RPMI7951 (cell line): Measurements from ENCODE around the gene CIT. TPM values are rescaled to one million over a fixed set of nuclear protein-coding genes. Genes with fewer than 3 reads are reported as not detected.

Experiments
- DNase-seq: peaks from one replicate; pipeline ENCODE4 v3.0.0-alpha.2; 2012; ENCODE audit warnings: low read depth
- total RNA-seq: library from RNA; depleted of rRNA; stranded (reverse); fragments of >200 nt; shearing (Covaris generic); gene quantifications from 2 replicates; pipeline ENCODE4 v1.2.3, GENCODE V29; 2014

CIT gene
- total RNA-seq, 1 experiment from 2014 or later, result 36.0 TPM

GRCh38 chr12:119803381-119803791 lies 73.7 kb downstream of the CIT start:
- no peak for DNase-seq

- DNase-seq, result no peak
These were observed 74.6 kb downstream of the CIT start for GRCh38 chr12:119802472-119802871.

- DNase-seq, result no peak
These were observed 80.0 kb downstream of the CIT start for GRCh38 chr12:119797090-119797489.

- DNase-seq, result no peak
These were observed 80.8 kb downstream of the CIT start for GRCh38 chr12:119796292-119796691.

GRCh38 chr12:119791453-119791852 lies 85.7 kb downstream of the CIT start:
- no peak for DNase-seq

GRCh38 chr12:119788786-119789185 lies 88.3 kb downstream of the CIT start:
- DNase-seq, result no peak

GRCh38 chr12:119786539-119786938 lies 90.6 kb downstream of the CIT start:
- no peak for DNase-seq

GRCh38 chr12:119784673-119785072 lies 92.4 kb downstream of the CIT start:
- DNase-seq, result no peak

- DNase-seq, result no peak
These were observed 93.3 kb downstream of the CIT start for GRCh38 chr12:119783787-119784186.

- DNase-seq, result no peak
These were observed 95.3 kb downstream of the CIT start for GRCh38 chr12:119781804-119782203.

- peak; percentile 34 for DNase-seq
These were observed 96.2 kb downstream of the CIT start for GRCh38 chr12:119780786-119781434.

- DNase-seq, result no peak
These were observed 101.7 kb downstream of the CIT start for GRCh38 chr12:119775246-119775895.

- DNase-seq, result peak; percentile 50
These were observed 104.7 kb downstream of the CIT start for GRCh38 chr12:119772431-119772830.

- DNase-seq, result no peak
These were observed 107.0 kb downstream of the CIT start for GRCh38 chr12:119770146-119770545.

- no peak for DNase-seq
These were observed 114.5 kb downstream of the CIT start for GRCh38 chr12:119762619-119763018.

GRCh38 chr12:119758722-119759121 lies 118.4 kb downstream of the CIT start:
- no peak for DNase-seq

GRCh38 chr12:119758234-119758633 lies 118.9 kb downstream of the CIT start:
- no peak for DNase-seq

- DNase-seq, result no peak
These were observed 125.2 kb downstream of the CIT start for GRCh38 chr12:119751961-119752360.

GRCh38 chr12:119749666-119750065 lies 127.5 kb downstream of the CIT start:
- DNase-seq, result no peak

GRCh38 chr12:119748497-119748896 lies 128.6 kb downstream of the CIT start:
- peak; percentile 5 for DNase-seq

GRCh38 chr12:119746169-119746568 lies 131.0 kb downstream of the CIT start:
- DNase-seq, result no peak

GRCh38 chr12:119744900-119745606 lies 132.1 kb downstream of the CIT start:
- DNase-seq, result no peak

GRCh38 chr12:119742700-119743099 lies 134.4 kb downstream of the CIT start:
- DNase-seq, result no peak
